Ishikawa (cell line): ENCODE data around the gene ZNF467.

ENCODE experiments used
- CEBPB ChIP-seq: IDR thresholded peaks from 2 replicates; pipeline ENCODE4 v1.6.1; 2012
- CREB1 ChIP-seq: IDR thresholded peaks from 2 replicates; pipeline ENCODE4 v1.6.1; 2012; ENCODE audit warnings: low read depth
- EGR1 ChIP-seq: IDR thresholded peaks from 2 replicates; pipeline ENCODE4 v1.6.1; 2012
- EP300 ChIP-seq: IDR thresholded peaks from 2 replicates; pipeline ENCODE4 v1.6.1; 2012; ENCODE audit warnings: borderline replicate concordance
- FOXM1 ChIP-seq: IDR thresholded peaks from 2 replicates; pipeline ENCODE4 v1.6.1; 2012; ENCODE audit warnings: low read depth, borderline replicate concordance
- NFIC ChIP-seq: IDR thresholded peaks from 2 replicates; pipeline ENCODE4 v1.6.1; 2012
- RAD21 ChIP-seq: IDR thresholded peaks from 2 replicates; pipeline ENCODE4 v1.6.1; 2012; ENCODE audit warnings: low read depth
- TAF1 ChIP-seq: IDR thresholded peaks from 2 replicates; pipeline ENCODE4 v1.6.1; 2012; ENCODE audit warnings: low read depth, mild to moderate bottlenecking
- TCF12 ChIP-seq: IDR thresholded peaks from 2 replicates; pipeline ENCODE4 v1.6.1; 2012; ENCODE audit warnings: low read depth
- TEAD4 ChIP-seq: IDR thresholded peaks from 2 replicates; pipeline ENCODE4 v1.6.1; 2012
- YY1 ChIP-seq: IDR thresholded peaks from 2 replicates; pipeline ENCODE4 v1.6.1; 2012; ENCODE audit warnings: low read depth
- ZBTB7A ChIP-seq: IDR thresholded peaks from 2 replicates; pipeline ENCODE4 v1.6.1; 2012; ENCODE audit warnings: low read depth
- TF ChIP-seq, protein P1 (sequence below): IDR thresholded peaks from 2 replicates; pipeline ENCODE4 v1.6.1; 2012
- TF ChIP-seq, protein P2 (sequence below): IDR thresholded peaks from 2 replicates; pipeline ENCODE4 v1.6.1; 2012; ENCODE audit warnings: low read depth, mild to moderate bottlenecking
- TF ChIP-seq, protein P3 (sequence below): IDR thresholded peaks from 2 replicates; pipeline ENCODE4 v1.6.1; 2012

ZNF467 gene

DNA sequence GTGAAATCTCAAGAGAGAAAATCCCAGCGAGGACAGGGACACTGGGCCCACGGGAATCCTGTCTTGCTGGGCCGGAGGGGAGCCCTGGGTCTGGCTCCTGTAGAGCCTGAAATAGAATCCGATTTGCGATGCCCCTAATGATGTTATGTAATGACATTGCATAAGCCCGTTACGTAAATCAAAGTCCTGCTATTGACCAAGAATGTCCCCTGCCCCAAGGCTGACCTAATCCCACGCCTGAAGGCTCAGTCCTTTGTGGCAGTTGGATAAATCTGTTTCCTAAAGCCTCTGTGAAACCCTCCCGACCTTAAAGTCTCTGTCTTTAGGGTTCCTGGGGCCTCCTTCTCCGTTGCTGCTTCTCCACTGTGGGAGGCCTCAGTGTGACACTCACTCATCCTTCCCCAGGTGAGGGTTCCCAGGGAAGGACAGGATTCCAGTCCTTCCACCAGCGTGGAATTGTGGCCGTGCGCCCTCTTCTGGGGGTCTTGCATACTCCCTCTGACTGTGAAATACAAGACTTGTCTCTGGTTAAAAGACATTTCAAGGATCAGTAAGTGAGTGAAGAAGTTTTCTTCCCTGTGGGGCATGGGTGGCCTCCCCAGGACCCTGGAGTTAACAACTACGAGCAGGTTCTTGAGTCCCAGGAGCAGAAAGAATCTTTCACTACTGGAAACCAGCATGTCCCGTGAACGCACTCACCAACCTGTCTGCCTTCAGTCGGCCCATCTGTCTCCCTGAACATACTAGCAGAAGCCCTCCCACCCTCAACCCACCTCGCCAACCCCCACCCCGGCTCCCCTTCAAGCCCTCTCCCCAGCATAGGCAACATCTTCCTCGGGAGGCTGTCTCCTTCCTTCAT is 19.8 kb downstream of the ZNF467 start:
- TF ChIP-seq CREB1, result no peak
- peak; percentile 59 for TF ChIP-seq RAD21
- no peak for TF ChIP-seq EP300

GRCh38 chr7:149752646-149753045 is 20.7 kb downstream of the ZNF467 start:
- TF ChIP-seq CREB1 (no peak), ZBTB7A (no peak), EP300 (no peak), TCF12 (no peak), RAD21 (no peak), CEBPB (no peak), NFIC (no peak), EGR1 (no peak), YY1 (no peak), TEAD4 (no peak)
- TF ChIP-seq, protein P1, sequence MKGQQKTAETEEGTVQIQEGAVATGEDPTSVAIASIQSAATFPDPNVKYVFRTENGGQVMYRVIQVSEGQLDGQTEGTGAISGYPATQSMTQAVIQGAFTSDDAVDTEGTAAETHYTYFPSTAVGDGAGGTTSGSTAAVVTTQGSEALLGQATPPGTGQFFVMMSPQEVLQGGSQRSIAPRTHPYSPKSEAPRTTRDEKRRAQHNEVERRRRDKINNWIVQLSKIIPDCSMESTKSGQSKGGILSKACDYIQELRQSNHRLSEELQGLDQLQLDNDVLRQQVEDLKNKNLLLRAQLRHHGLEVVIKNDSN, result no peak
- TF ChIP-seq, protein P2, sequence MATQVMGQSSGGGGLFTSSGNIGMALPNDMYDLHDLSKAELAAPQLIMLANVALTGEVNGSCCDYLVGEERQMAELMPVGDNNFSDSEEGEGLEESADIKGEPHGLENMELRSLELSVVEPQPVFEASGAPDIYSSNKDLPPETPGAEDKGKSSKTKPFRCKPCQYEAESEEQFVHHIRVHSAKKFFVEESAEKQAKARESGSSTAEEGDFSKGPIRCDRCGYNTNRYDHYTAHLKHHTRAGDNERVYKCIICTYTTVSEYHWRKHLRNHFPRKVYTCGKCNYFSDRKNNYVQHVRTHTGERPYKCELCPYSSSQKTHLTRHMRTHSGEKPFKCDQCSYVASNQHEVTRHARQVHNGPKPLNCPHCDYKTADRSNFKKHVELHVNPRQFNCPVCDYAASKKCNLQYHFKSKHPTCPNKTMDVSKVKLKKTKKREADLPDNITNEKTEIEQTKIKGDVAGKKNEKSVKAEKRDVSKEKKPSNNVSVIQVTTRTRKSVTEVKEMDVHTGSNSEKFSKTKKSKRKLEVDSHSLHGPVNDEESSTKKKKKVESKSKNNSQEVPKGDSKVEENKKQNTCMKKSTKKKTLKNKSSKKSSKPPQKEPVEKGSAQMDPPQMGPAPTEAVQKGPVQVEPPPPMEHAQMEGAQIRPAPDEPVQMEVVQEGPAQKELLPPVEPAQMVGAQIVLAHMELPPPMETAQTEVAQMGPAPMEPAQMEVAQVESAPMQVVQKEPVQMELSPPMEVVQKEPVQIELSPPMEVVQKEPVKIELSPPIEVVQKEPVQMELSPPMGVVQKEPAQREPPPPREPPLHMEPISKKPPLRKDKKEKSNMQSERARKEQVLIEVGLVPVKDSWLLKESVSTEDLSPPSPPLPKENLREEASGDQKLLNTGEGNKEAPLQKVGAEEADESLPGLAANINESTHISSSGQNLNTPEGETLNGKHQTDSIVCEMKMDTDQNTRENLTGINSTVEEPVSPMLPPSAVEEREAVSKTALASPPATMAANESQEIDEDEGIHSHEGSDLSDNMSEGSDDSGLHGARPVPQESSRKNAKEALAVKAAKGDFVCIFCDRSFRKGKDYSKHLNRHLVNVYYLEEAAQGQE, result no peak

DNA sequence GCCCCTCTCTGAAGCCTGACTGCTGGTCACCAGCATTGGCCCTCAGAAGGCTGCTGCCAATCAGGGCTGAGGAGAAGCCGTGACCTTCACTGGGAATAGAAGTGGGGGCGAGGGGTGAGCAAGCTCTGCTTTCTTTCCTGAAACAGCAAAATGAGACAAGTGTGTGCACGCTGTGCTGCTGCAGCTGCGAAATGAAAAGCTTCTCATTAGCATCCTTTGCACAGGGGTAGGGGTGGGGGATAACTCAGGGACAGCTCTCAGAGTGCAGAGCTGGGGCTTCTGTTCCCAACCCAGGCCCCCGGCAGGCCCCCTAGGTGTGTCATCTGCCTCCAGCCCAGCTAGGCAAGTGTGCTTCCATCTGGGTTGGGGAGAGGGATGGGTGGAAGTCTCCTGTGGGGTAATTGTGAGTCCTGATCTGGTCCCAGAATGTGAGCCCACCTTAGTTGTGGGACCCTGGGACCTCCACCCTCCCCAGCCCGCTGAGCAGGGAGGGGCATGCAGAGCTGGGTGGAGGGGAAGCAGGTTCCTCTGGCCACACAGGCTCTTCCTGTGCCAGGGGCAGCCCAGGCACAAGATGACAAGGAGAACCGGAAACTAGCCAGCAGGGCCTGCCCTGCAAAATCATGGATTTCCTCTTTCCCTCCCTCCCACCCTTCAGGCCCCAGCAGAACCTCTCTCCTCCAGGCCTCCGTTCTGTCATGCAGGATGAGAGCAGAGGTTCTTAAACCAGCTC is 22.2 kb downstream of the ZNF467 start:
- TF ChIP-seq, protein P1, result no peak
- TF ChIP-seq TEAD4 (no peak), EP300 (no peak), CREB1 (no peak), RAD21 (no peak), EGR1 (no peak), TCF12 (no peak), YY1 (no peak), TAF1 (no peak), CEBPB (no peak), NFIC (no peak), FOXM1 (no peak), ZBTB7A (no peak)
- TF ChIP-seq, protein P2, result no peak
- TF ChIP-seq, protein P3, sequence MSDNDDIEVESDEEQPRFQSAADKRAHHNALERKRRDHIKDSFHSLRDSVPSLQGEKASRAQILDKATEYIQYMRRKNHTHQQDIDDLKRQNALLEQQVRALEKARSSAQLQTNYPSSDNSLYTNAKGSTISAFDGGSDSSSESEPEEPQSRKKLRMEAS, result no peak

- TF ChIP-seq TAF1, result no peak
- TF ChIP-seq CEBPB, result no peak
- no peak for TF ChIP-seq FOXM1
- no peak for TF ChIP-seq ZBTB7A
- no peak for TF ChIP-seq YY1
- TF ChIP-seq, protein P3, result no peak
- no peak for TF ChIP-seq CREB1
- TF ChIP-seq, protein P2, result no peak
- no peak for TF ChIP-seq RAD21
These were observed 23.1 kb downstream of the ZNF467 start for GRCh38 chr7:149750122-149750845.
